ENCODE data around the gene TMEM132C. TPM values are rescaled to one million over a fixed set of nuclear protein-coding genes. Genes with fewer than 3 reads are reported as not detected.
"Not testable (repeated sequence)": the region's sequence is repeated elsewhere in the genome, so short reads cannot be mapped to it uniquely, and the experiment has no call there.

TMEM132C gene
- not detected in 2 replicates for total RNA-seq

- DNase-seq (ENCODE audit: extremely low read depth, low read depth, low spot score), result no peak
Measured at GRCh38 chr12:128267131-128267622, at the start of gene TMEM132C. Gene TMEM132C (plus strand): TSS chr12:128267170. CDS start chr12:128267403, 233 bp downstream.

- DNase-seq (ENCODE audit: extremely low read depth, low read depth, low spot score), result no peak
Measured at GRCh38 chr12:128224226-128224625, 42.7 kb upstream of the TMEM132C start.

GRCh38 chr12:128228581-128228980, 38.4 kb upstream of the TMEM132C start:
- DNase-seq (ENCODE audit: extremely low read depth, low read depth, low spot score), result no peak

GRCh38 chr12:128235635-128236417, 31.1 kb upstream of the TMEM132C start:
- DNase-seq (ENCODE audit: extremely low read depth, low read depth, low spot score), result no peak

GRCh38 chr12:128236525-128236924, 30.4 kb upstream of the TMEM132C start:
- no peak for DNase-seq (ENCODE audit: extremely low read depth, low read depth, low spot score)

GRCh38 chr12:128240745-128241144, 26.2 kb upstream of the TMEM132C start:
- DNase-seq (ENCODE audit: extremely low read depth, low read depth, low spot score), result no peak

- no peak for DNase-seq (ENCODE audit: extremely low read depth, low read depth, low spot score)
Measured at GRCh38 chr12:128245121-128245520, 21.8 kb upstream of the TMEM132C start.

- DNase-seq (ENCODE audit: extremely low read depth, low read depth, low spot score), result no peak
Measured at GRCh38 chr12:128245905-128246304, 21.1 kb upstream of the TMEM132C start.

- DNase-seq (ENCODE audit: extremely low read depth, low read depth, low spot score), result no peak
Measured at GRCh38 chr12:128250096-128250495, 16.9 kb upstream of the TMEM132C start.

GRCh38 chr12:128253829-128254228, 13.1 kb upstream of the TMEM132C start:
- DNase-seq (ENCODE audit: extremely low read depth, low read depth, low spot score), result not testable (repeated sequence)

GRCh38 chr12:128258866-128259555, 8.0 kb upstream of the TMEM132C start:
- DNase-seq (ENCODE audit: extremely low read depth, low read depth, low spot score), result no peak

- DNase-seq (ENCODE audit: extremely low read depth, low read depth, low spot score), result no peak
Measured at GRCh38 chr12:128259556-128260070, 7.4 kb upstream of the TMEM132C start.

- DNase-seq (ENCODE audit: extremely low read depth, low read depth, low spot score), result no peak
Measured at GRCh38 chr12:128261757-128262156, 5.2 kb upstream of the TMEM132C start.

- no peak for DNase-seq (ENCODE audit: extremely low read depth, low read depth, low spot score)
Measured at GRCh38 chr12:128265566-128265965, 1.4 kb upstream of the TMEM132C start.

- no peak for DNase-seq (ENCODE audit: extremely low read depth, low read depth, low spot score)
Measured at GRCh38 chr12:128266086-128266485, 884 bp upstream of the TMEM132C start.

- DNase-seq (ENCODE audit: extremely low read depth, low read depth, low spot score), result no peak
Measured at GRCh38 chr12:128266541-128267130, 334 bp upstream of the TMEM132C start.

GRCh38 chr12:128267651-128268378, 845 bp downstream of the TMEM132C start:
- no peak for DNase-seq (ENCODE audit: extremely low read depth, low read depth, low spot score)

GRCh38 chr12:128268379-128268995, 1.5 kb downstream of the TMEM132C start:
- DNase-seq (ENCODE audit: extremely low read depth, low read depth, low spot score), result no peak

GRCh38 chr12:128269181-128269591, 2.2 kb downstream of the TMEM132C start:
- no peak for DNase-seq (ENCODE audit: extremely low read depth, low read depth, low spot score)

GRCh38 chr12:128276471-128276870, 9.5 kb downstream of the TMEM132C start:
- no peak for DNase-seq (ENCODE audit: extremely low read depth, low read depth, low spot score)
